H9 (cell line): ENCODE data around the gene NPAS2. TPM values are rescaled to one million over a fixed set of nuclear protein-coding genes. Genes with fewer than 3 reads are reported as not detected.

Experiments
- DNase-seq: peaks from one replicate; pipeline ENCODE4 v3.0.0-alpha.2; 2017
- H2AFZ ChIP-seq: one replicate; pipeline ENCODE4 v1.6.1; 2013; ENCODE audit warnings: mild to moderate bottlenecking, low read length, control low read depth, moderate library complexity
- H2AK5ac ChIP-seq: 2 replicates; pipeline ENCODE4 v1.6.1; 2013; ENCODE audit warnings: low read length, control low read depth, mixed read lengths; ENCODE audit not compliant: insufficient read length
- H2BK120ac ChIP-seq: one replicate; pipeline ENCODE4 v1.6.1; 2013; ENCODE audit warnings: low read depth, mild to moderate bottlenecking, low read length, control low read depth, inconsistent platforms; ENCODE audit not compliant: poor library complexity, severe bottlenecking
- H2BK12ac ChIP-seq: 2 replicates; pipeline ENCODE4 v1.6.1; 2013; ENCODE audit warnings: low read length, control low read depth, mixed read lengths, low read depth; ENCODE audit not compliant: insufficient read length
- H2BK15ac ChIP-seq: 2 replicates; pipeline ENCODE4 v1.6.1; 2013; ENCODE audit warnings: low read depth, low read length, control low read depth
- H2BK20ac ChIP-seq: one replicate; pipeline ENCODE4 v1.6.1; 2013; ENCODE audit warnings: low read depth, mild to moderate bottlenecking, low read length, control low read depth, inconsistent platforms; ENCODE audit not compliant: poor library complexity, severe bottlenecking
- H2BK5ac ChIP-seq: 2 replicates; pipeline ENCODE4 v1.6.1; 2013; ENCODE audit warnings: low read length, control low read depth, mixed read lengths; ENCODE audit not compliant: insufficient read length
- H3K14ac ChIP-seq: 2 replicates; pipeline ENCODE4 v1.6.1; 2013; ENCODE audit warnings: low read length, control low read depth; ENCODE audit not compliant: insufficient read depth
- H3K18ac ChIP-seq: 2 replicates; pipeline ENCODE4 v1.6.1; 2013; ENCODE audit warnings: low read depth, mild to moderate bottlenecking, mixed read lengths, low read length, control low read depth; ENCODE audit not compliant: insufficient read length
- H3K23ac ChIP-seq: 2 replicates; pipeline ENCODE4 v1.6.1; 2013; ENCODE audit warnings: low read length, control low read depth, mixed read lengths, low read depth; ENCODE audit not compliant: insufficient read length
- H3K23me2 ChIP-seq: 2 replicates; pipeline ENCODE4 v1.6.1; 2013; ENCODE audit warnings: low read depth, mild to moderate bottlenecking, mixed read lengths, low read length, control low read depth; ENCODE audit not compliant: insufficient read length, poor library complexity, severe bottlenecking
- H3K27ac ChIP-seq: 2 replicates; pipeline ENCODE4 v1.5.1; 2013; ENCODE audit warnings: low read length, control low read depth, mixed read lengths, low read depth; ENCODE audit not compliant: insufficient read length
- H3K27me3 ChIP-seq: 2 replicates; pipeline ENCODE4 v1.6.1; 2013; ENCODE audit warnings: low read length, control low read depth, inconsistent platforms; ENCODE audit not compliant: insufficient read depth
- H3K4ac ChIP-seq: 2 replicates; pipeline ENCODE4 v1.6.1; 2013; ENCODE audit warnings: low read depth, mild to moderate bottlenecking, control low read depth, inconsistent platforms, low read length, moderate library complexity
- H3K4me1 ChIP-seq: 2 replicates; pipeline ENCODE4 v1.6.1; 2013; ENCODE audit warnings: low read length, control low read depth, inconsistent platforms; ENCODE audit not compliant: insufficient read depth
- H3K4me2 ChIP-seq: 2 replicates; pipeline ENCODE4 v1.6.1; 2013; ENCODE audit warnings: low read length, control low read depth, mixed read lengths; ENCODE audit not compliant: insufficient read length, insufficient read depth
- H3K56ac ChIP-seq: 2 replicates; pipeline ENCODE4 v1.6.1; 2013; ENCODE audit warnings: low read depth, mild to moderate bottlenecking, mixed read lengths, low read length, control low read depth; ENCODE audit not compliant: insufficient read length
- H3K79me1 ChIP-seq: 2 replicates; pipeline ENCODE4 v1.6.1; 2013; ENCODE audit warnings: low read depth, mild to moderate bottlenecking, moderate library complexity, low read length, control low read depth, inconsistent platforms; ENCODE audit not compliant: insufficient read depth, poor library complexity, severe bottlenecking
- H3K79me2 ChIP-seq: 2 replicates; pipeline ENCODE4 v1.6.1; 2013; ENCODE audit warnings: low read length, control low read depth, inconsistent platforms; ENCODE audit not compliant: insufficient read depth
- H3K9ac ChIP-seq: 2 replicates; pipeline ENCODE4 v1.6.1; 2013; ENCODE audit warnings: low read length, control low read depth, mixed read lengths; ENCODE audit not compliant: insufficient read length; ENCODE audit errors: extremely low read depth
- H3K9me3 ChIP-seq: one replicate; pipeline ENCODE4 v1.6.1; 2013; ENCODE audit warnings: low read depth, low read length, inconsistent platforms; ENCODE audit not compliant: control insufficient read depth
- H3T11ph ChIP-seq: one replicate; pipeline ENCODE4 v1.6.1; 2013; ENCODE audit warnings: mild to moderate bottlenecking, low read length, control low read depth, inconsistent platforms
- H4K20me1 ChIP-seq: one replicate; pipeline ENCODE4 v1.6.1; 2013; ENCODE audit not compliant: control insufficient read depth, insufficient read length, insufficient read depth
- H4K5ac ChIP-seq: 2 replicates; pipeline ENCODE4 v1.6.1; 2013; ENCODE audit warnings: low read depth, mild to moderate bottlenecking, mixed read lengths, low read length, control low read depth; ENCODE audit not compliant: insufficient read length
- H4K8ac ChIP-seq: replicated peaks from 2 replicates; pipeline ENCODE4 v1.6.1; 2013; ENCODE audit warnings: low read length, control low read depth, mixed read lengths, low read depth; ENCODE audit not compliant: insufficient read length
- H4K91ac ChIP-seq: 2 replicates; pipeline ENCODE4 v1.6.1; 2013; ENCODE audit warnings: low read depth, mild to moderate bottlenecking, moderate library complexity, mixed read lengths, low read length, control low read depth; ENCODE audit not compliant: insufficient read length
- H3K27ac Mint-ChIP-seq, 3 experiments: 2 replicates in 2 of 3; 3 replicates in 1 of 3; pipeline ENCODE4 v1.8.0; 2020 to 2021; ENCODE audit warnings: mixed read lengths in 3 of 3, mild to moderate bottlenecking in 1 of 3, moderate library complexity in 1 of 3
- H3K27me3 Mint-ChIP-seq: 2 replicates; pipeline ENCODE4 v1.8.0; 2021; ENCODE audit warnings: low read depth, mild to moderate bottlenecking, moderate library complexity, mixed read lengths
- H3K36me3 Mint-ChIP-seq, 3 experiments: 2 replicates in 2 of 3; 3 replicates in 1 of 3; pipeline ENCODE4 v1.8.0; 2020 to 2021; ENCODE audit warnings: low read depth in 3 of 3, mixed read lengths in 3 of 3; ENCODE audit not compliant: insufficient read depth in 1 of 3
- H3K4me1 Mint-ChIP-seq, 2 experiments: 2 replicates each; pipeline ENCODE4 v1.8.0; 2020; ENCODE audit warnings: mixed read lengths in 2 of 2
- H3K4me3 Mint-ChIP-seq, 2 experiments: 2 replicates in 1 of 2; 3 replicates in 1 of 2; pipeline ENCODE4 v1.8.0; 2020 to 2021; ENCODE audit warnings: mild to moderate bottlenecking in 2 of 2, mixed read lengths in 2 of 2, moderate library complexity in 1 of 2
- H3K9me3 Mint-ChIP-seq, 2 experiments: 2 replicates in 1 of 2; 3 replicates in 1 of 2; pipeline ENCODE4 v1.8.0; 2020; ENCODE audit warnings: mild to moderate bottlenecking in 2 of 2, mixed read lengths in 2 of 2, moderate library complexity in 1 of 2
- WGBS: extraction: QIAGEN DNeasy Blood & Tissue Kit; methylation state at CpG from one replicate; pipeline ENCODE4 v1.1.7; 2013; ENCODE audit warnings: missing lambda C conversion rate, low lambda C conversion rate, mixed read lengths; ENCODE audit not compliant: insufficient read length; ENCODE audit errors: extremely low coverage; 5-methylcytosine and 5-hydroxymethylcytosine counted together
- long read RNA-seq: library from polyadenylated mRNA; unstranded; transcript quantifications from one replicate; pipeline ENCODE4 v2.0.0, GENCODE V29; 2020
- total RNA-seq: library from RNA; stranded (reverse); gene quantifications from 2 replicates; pipeline ENCODE4 v1.2.1, GENCODE V29; 2021
- TF ChIP-seq, protein P1 (sequence below): fragments of 200-600 bp; sonication (generic); conservative IDR thresholded peaks from 3 replicates; pipeline ENCODE4 v1.8.0; 2021; ENCODE audit warnings: antibody characterized with exemption, mild to moderate bottlenecking

NPAS2 gene, protein sequence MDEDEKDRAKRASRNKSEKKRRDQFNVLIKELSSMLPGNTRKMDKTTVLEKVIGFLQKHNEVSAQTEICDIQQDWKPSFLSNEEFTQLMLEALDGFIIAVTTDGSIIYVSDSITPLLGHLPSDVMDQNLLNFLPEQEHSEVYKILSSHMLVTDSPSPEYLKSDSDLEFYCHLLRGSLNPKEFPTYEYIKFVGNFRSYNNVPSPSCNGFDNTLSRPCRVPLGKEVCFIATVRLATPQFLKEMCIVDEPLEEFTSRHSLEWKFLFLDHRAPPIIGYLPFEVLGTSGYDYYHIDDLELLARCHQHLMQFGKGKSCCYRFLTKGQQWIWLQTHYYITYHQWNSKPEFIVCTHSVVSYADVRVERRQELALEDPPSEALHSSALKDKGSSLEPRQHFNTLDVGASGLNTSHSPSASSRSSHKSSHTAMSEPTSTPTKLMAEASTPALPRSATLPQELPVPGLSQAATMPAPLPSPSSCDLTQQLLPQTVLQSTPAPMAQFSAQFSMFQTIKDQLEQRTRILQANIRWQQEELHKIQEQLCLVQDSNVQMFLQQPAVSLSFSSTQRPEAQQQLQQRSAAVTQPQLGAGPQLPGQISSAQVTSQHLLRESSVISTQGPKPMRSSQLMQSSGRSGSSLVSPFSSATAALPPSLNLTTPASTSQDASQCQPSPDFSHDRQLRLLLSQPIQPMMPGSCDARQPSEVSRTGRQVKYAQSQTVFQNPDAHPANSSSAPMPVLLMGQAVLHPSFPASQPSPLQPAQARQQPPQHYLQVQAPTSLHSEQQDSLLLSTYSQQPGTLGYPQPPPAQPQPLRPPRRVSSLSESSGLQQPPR
- 1.1 and 1.3 TPM in 2 replicates for total RNA-seq
- long read RNA-seq, partial matches to known transcripts, result 0 of 1 reads
- long read RNA-seq, other reads (novel, unspliced or antisense), result 1 of 1 reads

DNA sequence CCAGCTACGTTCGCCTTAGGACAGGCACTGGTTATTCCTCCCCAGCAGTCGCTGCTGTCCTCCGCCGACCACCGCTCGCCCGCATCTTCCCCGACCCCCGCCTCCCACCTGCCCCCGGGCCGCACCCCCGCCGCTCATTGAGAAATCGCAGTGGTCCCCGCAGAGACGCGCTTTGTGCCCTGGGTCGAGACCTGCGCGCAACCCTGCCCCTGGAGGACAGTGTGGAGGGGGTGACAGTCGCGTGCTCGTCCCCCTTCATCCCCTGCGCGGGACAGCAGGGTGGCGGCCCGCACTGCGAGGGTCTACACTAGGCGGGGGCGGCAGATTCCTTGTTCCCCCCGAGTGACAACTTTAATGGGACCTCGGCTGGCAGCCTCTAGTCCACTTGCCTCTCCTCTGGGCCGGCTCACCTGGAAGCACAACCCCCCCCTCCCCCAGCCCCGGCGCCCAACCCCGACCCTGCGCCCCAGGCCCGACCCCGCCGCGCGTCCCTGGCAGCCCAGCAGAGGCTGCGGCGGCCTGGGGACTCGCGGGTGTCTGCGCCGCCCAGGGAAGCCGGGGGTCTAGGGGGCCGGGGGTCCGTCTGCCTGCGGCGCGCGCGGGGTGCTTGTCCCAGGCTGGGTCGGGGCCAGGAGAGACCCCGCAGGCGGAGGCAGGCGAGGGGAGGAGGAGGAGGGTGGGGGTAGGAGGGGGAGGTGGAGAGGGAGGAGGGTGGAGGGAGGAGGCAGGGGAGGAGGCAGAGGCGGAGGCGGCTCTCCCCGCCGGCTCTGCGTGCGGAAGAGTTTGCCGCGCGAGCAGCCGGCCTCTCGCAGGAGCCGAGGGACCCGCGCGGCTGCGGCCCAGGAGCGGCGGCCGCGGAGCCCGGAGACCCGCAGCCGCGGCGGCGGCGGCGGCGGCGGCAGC lies at the start of gene NPAS2:
Gene NPAS2, plus strand, starts transcription at position 770 of the 903 bp plus-strand sequence. CDS start 84,616 bp downstream, outside the sequence.
- no peaks in the 10 kb centered on the region for H3K79me2 ChIP-seq
- H3K4me1 ChIP-seq, result peaks cover 3% of the 10 kb centered on the region; the same call in 1 of the 2 replicates
- no peak within 1 kb of the TSS for H3K27ac ChIP-seq
- peaks cover 28% of the 10 kb centered on the region for H3K27me3 ChIP-seq
- peak; percentile 49 for DNase-seq
- H3K18ac ChIP-seq, result no peak within 1 kb of the TSS
- H3K4me1 Mint-ChIP-seq, result peaks cover 11 to 30% of the 10 kb centered on the region in 2 experiments
- H3K4me3 Mint-ChIP-seq, result peak within 1 kb of the TSS; percentile 58 to 81
- no peaks in the 10 kb centered on the region for H3K36me3 Mint-ChIP-seq
- H3K27me3 Mint-ChIP-seq, result peaks cover 84% of the 10 kb centered on the region
- H3T11ph ChIP-seq, result no peak within 1 kb of the TSS
- H3K23ac ChIP-seq, result no peak within 1 kb of the TSS
- no peak within 1 kb of the TSS for H4K8ac ChIP-seq
- no peak within 1 kb of the TSS for H2BK20ac ChIP-seq
- no peak within 1 kb of the TSS for H2AFZ ChIP-seq
- no peak within 1 kb of the TSS for H3K4ac ChIP-seq
- H3K27ac Mint-ChIP-seq, result no peak within 1 kb of the TSS
- no peak within 1 kb of the TSS for H2BK12ac ChIP-seq
- peak within 1 kb of the TSS; percentile 86 for H3K4me2 ChIP-seq
- no peaks in the 10 kb centered on the region for H4K20me1 ChIP-seq
- H2BK5ac ChIP-seq, result no peak within 1 kb of the TSS
- TF ChIP-seq, protein P1, sequence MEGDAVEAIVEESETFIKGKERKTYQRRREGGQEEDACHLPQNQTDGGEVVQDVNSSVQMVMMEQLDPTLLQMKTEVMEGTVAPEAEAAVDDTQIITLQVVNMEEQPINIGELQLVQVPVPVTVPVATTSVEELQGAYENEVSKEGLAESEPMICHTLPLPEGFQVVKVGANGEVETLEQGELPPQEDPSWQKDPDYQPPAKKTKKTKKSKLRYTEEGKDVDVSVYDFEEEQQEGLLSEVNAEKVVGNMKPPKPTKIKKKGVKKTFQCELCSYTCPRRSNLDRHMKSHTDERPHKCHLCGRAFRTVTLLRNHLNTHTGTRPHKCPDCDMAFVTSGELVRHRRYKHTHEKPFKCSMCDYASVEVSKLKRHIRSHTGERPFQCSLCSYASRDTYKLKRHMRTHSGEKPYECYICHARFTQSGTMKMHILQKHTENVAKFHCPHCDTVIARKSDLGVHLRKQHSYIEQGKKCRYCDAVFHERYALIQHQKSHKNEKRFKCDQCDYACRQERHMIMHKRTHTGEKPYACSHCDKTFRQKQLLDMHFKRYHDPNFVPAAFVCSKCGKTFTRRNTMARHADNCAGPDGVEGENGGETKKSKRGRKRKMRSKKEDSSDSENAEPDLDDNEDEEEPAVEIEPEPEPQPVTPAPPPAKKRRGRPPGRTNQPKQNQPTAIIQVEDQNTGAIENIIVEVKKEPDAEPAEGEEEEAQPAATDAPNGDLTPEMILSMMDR, result no peak
- H4K91ac ChIP-seq, result no peak within 1 kb of the TSS
- peaks cover 23% of the 10 kb centered on the region for H3K23me2 ChIP-seq
- H3K9me3 ChIP-seq, result no peaks in the 10 kb centered on the region
- H2BK15ac ChIP-seq, result no peak within 1 kb of the TSS
- no CpG with 5 or more reads among the region's 91 CpGs for WGBS
- no peaks in the 10 kb centered on the region for H3K79me1 ChIP-seq
- no peak within 1 kb of the TSS for H2AK5ac ChIP-seq
- H2BK120ac ChIP-seq, result no peak within 1 kb of the TSS
- no peak within 1 kb of the TSS for H3K56ac ChIP-seq
- H3K14ac ChIP-seq, result peak within 1 kb of the TSS; percentile 44; the same call in 1 of the 2 replicates
- H3K9ac ChIP-seq, result no peak within 1 kb of the TSS
- no peaks in the 10 kb centered on the region for H3K9me3 Mint-ChIP-seq
- H4K5ac ChIP-seq, result no peak within 1 kb of the TSS
